ENCODE results near the gene TENM3.

DNA sequence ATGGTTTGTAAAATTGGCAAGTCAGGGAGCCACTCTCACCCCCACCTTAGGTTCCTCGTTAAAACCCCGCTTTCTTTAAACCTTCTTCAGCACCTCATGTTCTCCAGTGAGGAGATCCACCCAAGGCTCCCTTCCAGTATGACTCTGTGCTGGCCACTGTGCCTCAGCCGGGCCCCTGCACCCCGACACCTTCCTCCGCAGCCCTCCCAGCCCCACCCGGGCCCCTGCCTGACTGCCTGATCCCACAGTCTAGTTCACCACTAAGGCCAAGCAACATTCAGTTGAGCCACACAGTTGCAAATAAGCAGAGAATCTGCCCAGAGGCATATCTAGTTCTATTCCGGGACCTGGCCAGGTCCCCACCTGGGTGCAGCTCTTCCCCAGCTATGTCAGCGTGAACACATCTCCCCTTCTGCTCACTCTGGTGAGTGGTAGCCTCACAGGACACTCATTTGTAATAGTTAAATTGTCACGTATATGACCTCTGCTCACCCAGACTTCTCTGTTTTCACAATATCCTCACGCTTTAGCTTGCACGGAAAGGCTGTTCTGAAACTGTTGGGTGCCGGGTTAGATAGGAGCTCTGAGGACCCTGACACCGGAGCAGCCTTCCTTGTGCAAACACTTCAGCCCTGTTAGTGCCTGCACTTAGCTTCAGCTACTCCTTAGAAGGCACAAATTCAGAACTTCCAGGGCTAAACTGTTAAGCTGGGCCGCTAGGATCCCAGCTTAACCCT is 527.2 kb downstream of the TENM3 start:
- TF ChIP-seq, protein P1, sequence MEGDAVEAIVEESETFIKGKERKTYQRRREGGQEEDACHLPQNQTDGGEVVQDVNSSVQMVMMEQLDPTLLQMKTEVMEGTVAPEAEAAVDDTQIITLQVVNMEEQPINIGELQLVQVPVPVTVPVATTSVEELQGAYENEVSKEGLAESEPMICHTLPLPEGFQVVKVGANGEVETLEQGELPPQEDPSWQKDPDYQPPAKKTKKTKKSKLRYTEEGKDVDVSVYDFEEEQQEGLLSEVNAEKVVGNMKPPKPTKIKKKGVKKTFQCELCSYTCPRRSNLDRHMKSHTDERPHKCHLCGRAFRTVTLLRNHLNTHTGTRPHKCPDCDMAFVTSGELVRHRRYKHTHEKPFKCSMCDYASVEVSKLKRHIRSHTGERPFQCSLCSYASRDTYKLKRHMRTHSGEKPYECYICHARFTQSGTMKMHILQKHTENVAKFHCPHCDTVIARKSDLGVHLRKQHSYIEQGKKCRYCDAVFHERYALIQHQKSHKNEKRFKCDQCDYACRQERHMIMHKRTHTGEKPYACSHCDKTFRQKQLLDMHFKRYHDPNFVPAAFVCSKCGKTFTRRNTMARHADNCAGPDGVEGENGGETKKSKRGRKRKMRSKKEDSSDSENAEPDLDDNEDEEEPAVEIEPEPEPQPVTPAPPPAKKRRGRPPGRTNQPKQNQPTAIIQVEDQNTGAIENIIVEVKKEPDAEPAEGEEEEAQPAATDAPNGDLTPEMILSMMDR (conservative IDR thresholded peaks at IDR 0.05) = no peak
- TF ChIP-seq EZH2 (IDR thresholded peaks at IDR 0.05; ENCODE audit: low read depth) = no peak
